ENCODE measurements around the gene LHX3. TPM values are rescaled to one million over a fixed set of nuclear protein-coding genes. Genes with fewer than 3 reads are reported as not detected.

The LHX3 gene
- total RNA-seq, 1 donor from 2014 or later: not detected

GRCh38 chr9:136218271-136218670, 13.3 kb upstream of the LHX3 start:
- peaks cover 22% of the 10 kb centered on the region for H3K36me3 Mint-ChIP-seq (ENCODE audit: low read depth, unreplicated experiment)

GRCh38 chr9:136216541-136217244, 11.8 kb upstream of the LHX3 start:
- H3K4me3 Mint-ChIP-seq (ENCODE audit: unreplicated experiment): no peak overlapping the region

More at GRCh38 chr9:136218271-136218670, 13.3 kb upstream of the LHX3 start:
- Histone ChIP-seq H3K4me1 (ENCODE audit: insufficient read depth, low read length) (peaks cover 13% of the 10 kb centered on the region), H3K9ac (ENCODE audit: low read length) (no peak overlapping the region), H3K27me3 (ENCODE audit: insufficient read depth, low read length) (no peaks in the 10 kb centered on the region), H3K79me2 (ENCODE audit: insufficient read depth, low read length) (no peaks in the 10 kb centered on the region), H3K9me3 (ENCODE audit: insufficient read depth, low read depth, low read length) (no peaks in the 10 kb centered on the region), H4K20me1 (ENCODE audit: insufficient read depth, low read length) (peaks cover 53% of the 10 kb centered on the region), H3K36me3 (ENCODE audit: insufficient read depth, low read length) (peaks cover 3% of the 10 kb centered on the region), H3K4me3 (ENCODE audit: insufficient read depth, low read depth, low read length) (no peak overlapping the region), H3K27ac (ENCODE audit: low read depth, low read length) (no peak overlapping the region), H2AFZ (ENCODE audit: low read depth, low read length) (no peak overlapping the region), H3K4me2 (ENCODE audit: low read length) (no peak overlapping the region)
- Mint-ChIP-seq H3K27me3 (ENCODE audit: low read depth, unreplicated experiment) (no peaks in the 10 kb centered on the region), H3K27ac (ENCODE audit: unreplicated experiment) (no peak overlapping the region), H3K9me3 (ENCODE audit: unreplicated experiment) (no peaks in the 10 kb centered on the region), H3K4me1 (ENCODE audit: low read depth, unreplicated experiment) (peaks cover 8% of the 10 kb centered on the region), H3K4me3 (ENCODE audit: unreplicated experiment) (no peak overlapping the region)
- DNase-seq (ENCODE audit: low read depth) (no peak), FAIRE-seq (no peak)
- no peak for TF ChIP-seq CTCF (IDR thresholded peaks at IDR 0.05; ENCODE audit: insufficient read depth, low read depth, low read length)
- TF ChIP-seq EZH2 (IDR thresholded peaks at IDR 0.05; ENCODE audit: insufficient read depth, low read length): no peak

More at GRCh38 chr9:136216541-136217244, 11.8 kb upstream of the LHX3 start:
- peaks cover 45% of the 10 kb centered on the region for H4K20me1 ChIP-seq (ENCODE audit: insufficient read depth, low read length)
- no peaks in the 10 kb centered on the region for H3K9me3 ChIP-seq (ENCODE audit: insufficient read depth, low read depth, low read length)
- peaks cover 13% of the 10 kb centered on the region for H3K4me1 ChIP-seq (ENCODE audit: insufficient read depth, low read length)
- TF ChIP-seq EZH2 (IDR thresholded peaks at IDR 0.05; ENCODE audit: insufficient read depth, low read length) (no peak), CTCF (IDR thresholded peaks at IDR 0.05; ENCODE audit: insufficient read depth, low read depth, low read length) (no peak)
- H3K9ac ChIP-seq (ENCODE audit: low read length): no peak overlapping the region
- no peak overlapping the region for H3K4me2 ChIP-seq (ENCODE audit: low read length)
- Mint-ChIP-seq H3K27me3 (ENCODE audit: low read depth, unreplicated experiment) (no peaks in the 10 kb centered on the region), H3K27ac (ENCODE audit: unreplicated experiment) (no peak overlapping the region), H3K36me3 (ENCODE audit: low read depth, unreplicated experiment) (peaks cover 20% of the 10 kb centered on the region), H3K4me1 (ENCODE audit: low read depth, unreplicated experiment) (peaks cover 8% of the 10 kb centered on the region), H3K9me3 (ENCODE audit: unreplicated experiment) (no peaks in the 10 kb centered on the region)
- H3K27me3 ChIP-seq (ENCODE audit: insufficient read depth, low read length): no peaks in the 10 kb centered on the region
- no peak for DNase-seq (ENCODE audit: low read depth)
- no peak for FAIRE-seq
- no peaks in the 10 kb centered on the region for H3K79me2 ChIP-seq (ENCODE audit: insufficient read depth, low read length)
- H3K4me3 ChIP-seq (ENCODE audit: insufficient read depth, low read depth, low read length): no peak overlapping the region
- no peak overlapping the region for H3K27ac ChIP-seq (ENCODE audit: low read depth, low read length)
- peaks cover 3% of the 10 kb centered on the region for H3K36me3 ChIP-seq (ENCODE audit: insufficient read depth, low read length)
- no peak overlapping the region for H2AFZ ChIP-seq (ENCODE audit: low read depth, low read length)
